Chondrocyte (in vitro differentiated cells): ENCODE data around the gene SPN. TPM values are rescaled to one million over a fixed set of nuclear protein-coding genes. Genes with fewer than 3 reads are reported as not detected.

Source experiments
- DNase-seq: peaks from one replicate; pipeline ENCODE4 v3.0.0; 2021; ENCODE audit warnings: mixed read lengths, low spot score
- H3K27ac Mint-ChIP-seq: one replicate; pipeline ENCODE4 v1.8.0; 2021; ENCODE audit warnings: mild to moderate bottlenecking, moderate library complexity, mixed read lengths; ENCODE audit not compliant: unreplicated experiment
- H3K27me3 Mint-ChIP-seq: 2 replicates; pipeline ENCODE4 v1.8.0; 2021; ENCODE audit warnings: low read depth, mixed read lengths
- H3K36me3 Mint-ChIP-seq: 2 replicates; pipeline ENCODE4 v1.8.0; 2021; ENCODE audit warnings: low read depth, mixed read lengths
- H3K4me1 Mint-ChIP-seq: 2 replicates; pipeline ENCODE4 v1.8.0; 2021; ENCODE audit warnings: low read depth, mild to moderate bottlenecking, mixed read lengths
- H3K4me3 Mint-ChIP-seq: one replicate; pipeline ENCODE4 v1.8.0; 2021; ENCODE audit warnings: mild to moderate bottlenecking, moderate library complexity, mixed read lengths; ENCODE audit not compliant: unreplicated experiment
- H3K9me3 Mint-ChIP-seq: 2 replicates; pipeline ENCODE4 v1.8.0; 2021; ENCODE audit warnings: low read depth, mixed read lengths
- CTCF ChIP-seq: fragments of 200-600 bp; sonication (generic); IDR thresholded peaks from 2 replicates; pipeline ENCODE4 v1.5.0; 2021; ENCODE audit warnings: antibody characterized with exemption, mild to moderate bottlenecking, moderate library complexity
- total RNA-seq: library from RNA; stranded (reverse); gene quantifications from 3 replicates; pipeline ENCODE4 v1.2.1, GENCODE V29; 2021

Gene SPN
- total RNA-seq, 1 donor from 2014 or later, result not detected

- Mint-ChIP-seq H3K4me1 (no peaks in the 10 kb centered on the region), H3K27ac (no peak overlapping the region), H3K9me3 (no peaks in the 10 kb centered on the region), H3K4me3 (no peak overlapping the region), H3K27me3 (no peaks in the 10 kb centered on the region), H3K36me3 (no peaks in the 10 kb centered on the region)
- no peak for DNase-seq
- no peak for TF ChIP-seq CTCF
Measured at GRCh38 chr16:29644338-29644857, 18.6 kb upstream of the SPN start.

- H3K4me3 Mint-ChIP-seq, result no peak overlapping the region
- H3K27me3 Mint-ChIP-seq, result no peaks in the 10 kb centered on the region
- DNase-seq, result no peak
- no peaks in the 10 kb centered on the region for H3K9me3 Mint-ChIP-seq
- no peak for TF ChIP-seq CTCF
- H3K36me3 Mint-ChIP-seq, result no peaks in the 10 kb centered on the region
- H3K27ac Mint-ChIP-seq, result no peak overlapping the region
- no peaks in the 10 kb centered on the region for H3K4me1 Mint-ChIP-seq
Measured at GRCh38 chr16:29644973-29645693, 17.9 kb upstream of the SPN start.

GRCh38 chr16:29645694-29646187, 17.3 kb upstream of the SPN start:
- no peak for TF ChIP-seq CTCF
- H3K4me1 Mint-ChIP-seq, result no peaks in the 10 kb centered on the region
- no peaks in the 10 kb centered on the region for H3K9me3 Mint-ChIP-seq
- DNase-seq, result no peak
- no peak overlapping the region for H3K27ac Mint-ChIP-seq
- H3K36me3 Mint-ChIP-seq, result no peaks in the 10 kb centered on the region
- no peaks in the 10 kb centered on the region for H3K27me3 Mint-ChIP-seq
- no peak overlapping the region for H3K4me3 Mint-ChIP-seq

- Mint-ChIP-seq H3K27ac (no peak overlapping the region), H3K9me3 (no peaks in the 10 kb centered on the region), H3K36me3 (no peaks in the 10 kb centered on the region), H3K27me3 (no peaks in the 10 kb centered on the region), H3K4me3 (no peak overlapping the region), H3K4me1 (no peaks in the 10 kb centered on the region)
- TF ChIP-seq CTCF, result no peak
- DNase-seq, result no peak
Measured at GRCh38 chr16:29646947-29647346, 16.1 kb upstream of the SPN start.

GRCh38 chr16:29649588-29650494, 13.2 kb upstream of the SPN start:
- no peaks in the 10 kb centered on the region for H3K9me3 Mint-ChIP-seq
- no peak for TF ChIP-seq CTCF
- no peak overlapping the region for H3K4me3 Mint-ChIP-seq
- no peaks in the 10 kb centered on the region for H3K27me3 Mint-ChIP-seq
- H3K36me3 Mint-ChIP-seq, result no peaks in the 10 kb centered on the region
- H3K4me1 Mint-ChIP-seq, result no peaks in the 10 kb centered on the region
- DNase-seq, result no peak
- H3K27ac Mint-ChIP-seq, result no peak overlapping the region
